NK-92 treated with Interleukin-12 subunit alpha and Interleukin-12 subunit beta, amount 100 ng/mL, for 24 hours (cell line): Measurements from ENCODE around the gene SCYGR5.
"Not testable (repeated sequence)": the region's sequence is repeated elsewhere in the genome, so short reads cannot be mapped to it uniquely, and the experiment has no call there.

Source experiments
- DNase-seq: peaks from one replicate; lab custom pipeline; 2025; lab: John Stamatoyannopoulos, UW

SCYGR5 gene

DNA sequence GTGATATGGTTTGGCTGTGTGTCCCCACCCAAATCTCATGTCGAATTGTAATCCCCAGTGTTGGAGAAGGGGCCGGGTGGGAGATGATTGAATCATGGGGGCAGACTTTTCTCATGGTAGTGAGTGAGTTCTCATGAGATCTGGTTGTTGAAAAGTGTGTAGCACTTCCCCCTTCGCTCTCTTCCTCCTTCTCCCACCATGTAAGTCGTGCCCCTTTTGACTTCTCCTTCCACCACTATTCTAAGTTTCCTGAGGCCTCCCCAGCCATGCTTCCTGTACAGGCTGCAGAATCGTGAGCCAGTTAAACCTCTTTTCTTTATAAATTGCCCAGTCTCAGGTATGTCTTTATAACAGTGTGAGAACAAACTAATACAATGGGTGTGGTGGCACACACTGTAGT lies 7.0 kb downstream of the SCYGR5 start:
- not testable (repeated sequence) for DNase-seq

DNA sequence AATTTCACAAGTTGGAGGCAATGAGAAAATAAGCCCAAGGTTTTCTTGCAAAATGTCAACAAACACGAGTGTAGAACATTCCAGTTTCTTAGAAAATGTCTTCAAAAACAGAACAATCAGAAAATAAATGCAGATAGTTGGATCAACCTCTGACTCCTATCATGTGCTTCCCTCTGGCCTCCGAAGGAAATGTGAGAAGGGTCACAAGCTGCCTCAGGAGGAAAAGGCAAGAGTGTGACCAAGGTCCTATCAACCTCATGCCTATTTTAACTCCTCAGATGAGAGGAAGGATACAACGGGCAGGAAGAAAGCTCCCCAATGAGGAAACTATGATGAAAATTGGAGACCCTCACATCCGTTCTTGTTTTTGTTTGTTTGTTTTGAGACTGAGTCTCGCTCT lies 7.9 kb downstream of the SCYGR5 start:
- DNase-seq = no peak

DNA sequence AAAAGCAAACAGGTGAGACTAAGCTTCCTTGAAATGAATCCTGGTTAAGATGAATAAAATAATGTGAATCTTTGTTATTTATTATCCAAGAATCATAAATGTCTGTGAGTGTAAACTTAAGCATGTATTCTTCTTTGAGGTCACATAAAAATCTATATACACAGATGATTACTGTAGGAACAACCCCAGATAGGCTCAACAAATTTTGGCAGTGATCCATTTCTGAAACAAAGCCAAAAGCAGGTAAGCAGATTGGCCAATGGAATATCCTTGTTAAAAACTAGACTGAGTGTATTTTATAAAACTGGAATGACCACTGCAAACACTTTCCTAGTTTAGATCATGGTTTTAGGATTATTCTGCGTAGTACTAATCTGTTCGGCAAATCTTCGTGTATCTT lies 11.3 kb downstream of the SCYGR5 start:
- no peak for DNase-seq

DNA sequence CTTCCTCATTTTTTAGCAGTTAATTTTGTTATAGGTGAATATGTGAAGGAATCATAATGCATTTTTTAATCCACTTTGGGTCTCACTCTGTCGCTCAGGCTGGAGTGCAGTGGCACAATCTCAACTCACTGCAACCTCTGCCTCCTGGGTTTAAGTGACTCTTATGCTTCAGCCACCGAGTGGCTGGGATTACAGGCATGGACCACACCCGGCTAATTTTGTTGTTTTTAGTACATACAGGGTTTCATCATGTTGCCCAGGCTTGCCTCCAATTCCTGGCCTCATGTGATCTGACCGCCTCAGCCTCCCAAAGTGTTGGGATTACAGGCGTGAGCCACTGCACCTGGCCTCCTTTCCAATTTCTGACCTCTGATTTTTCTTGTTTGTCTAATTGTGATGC lies 17.7 kb downstream of the SCYGR5 start:
- DNase-seq = no peak

DNA sequence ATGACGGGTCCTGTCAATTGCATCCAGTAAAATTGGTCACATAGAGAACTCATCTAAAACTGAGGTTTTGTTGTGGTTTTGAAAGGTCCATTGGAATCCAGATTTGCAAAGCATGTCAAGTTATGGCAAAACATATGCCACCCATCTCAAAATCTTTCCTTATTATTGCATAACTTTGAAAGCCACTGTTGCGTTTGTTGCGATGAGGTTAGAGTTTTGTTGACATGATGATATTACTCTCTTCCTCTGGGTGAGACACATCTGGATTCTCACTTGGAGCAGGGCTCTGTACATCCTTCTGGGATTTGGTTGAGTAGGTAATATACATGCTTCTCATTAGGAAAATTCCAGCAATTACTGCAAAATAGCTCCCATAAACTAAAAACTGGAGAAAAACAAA lies 20.6 kb downstream of the SCYGR5 start:
- DNase-seq = no peak

DNA sequence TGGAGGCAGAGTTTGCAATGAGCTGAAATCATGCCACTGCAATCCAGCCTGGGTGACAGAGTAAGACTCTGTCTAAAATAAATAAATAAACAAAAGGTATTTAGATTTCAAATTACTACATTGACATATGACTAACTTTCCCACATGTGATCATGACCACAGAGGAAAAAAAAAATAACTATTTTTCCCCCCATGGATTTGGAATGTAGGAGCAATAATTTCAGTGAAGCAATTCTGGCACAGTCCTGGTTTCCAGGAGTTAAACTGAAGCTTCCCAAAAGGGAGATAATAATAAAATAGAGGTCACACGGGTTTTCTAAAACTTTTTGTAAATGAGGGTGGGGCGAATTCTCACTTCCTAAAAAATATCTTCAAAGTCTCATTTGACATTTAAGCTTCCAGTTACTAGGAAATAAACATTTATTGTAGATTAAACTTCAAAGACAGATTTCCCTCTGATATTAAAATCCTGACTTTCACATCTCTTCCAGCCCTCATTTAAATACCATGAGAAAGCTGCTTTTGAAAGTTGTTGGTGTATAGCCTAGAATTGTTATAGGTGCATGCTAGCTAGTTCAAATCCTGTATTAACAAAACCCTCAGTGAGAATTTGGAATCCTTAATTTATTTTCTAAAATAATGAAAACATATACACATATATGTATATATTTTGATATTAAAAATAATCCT lies 30.5 kb downstream of the SCYGR5 start:
- DNase-seq = no peak

DNA sequence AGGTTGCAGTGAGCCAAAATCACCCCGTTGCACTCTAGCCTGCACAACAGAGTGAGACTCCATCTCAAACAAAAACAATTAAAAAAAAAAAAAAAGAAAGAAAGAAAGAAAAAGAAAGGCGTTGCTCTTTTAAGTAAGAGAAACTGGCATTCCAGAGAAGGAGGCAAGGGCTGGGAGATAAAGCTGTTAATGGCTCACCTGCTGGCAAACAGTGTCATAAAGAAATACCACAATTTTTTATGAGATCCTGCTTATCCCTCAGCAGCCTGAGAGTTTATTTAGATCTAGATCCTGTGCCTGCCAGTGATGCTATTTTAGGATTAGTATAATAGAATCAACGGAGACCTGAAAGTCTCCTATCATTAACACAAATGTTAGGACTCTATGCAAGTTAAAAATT lies 35.0 kb downstream of the SCYGR5 start:
- no peak for DNase-seq

DNA sequence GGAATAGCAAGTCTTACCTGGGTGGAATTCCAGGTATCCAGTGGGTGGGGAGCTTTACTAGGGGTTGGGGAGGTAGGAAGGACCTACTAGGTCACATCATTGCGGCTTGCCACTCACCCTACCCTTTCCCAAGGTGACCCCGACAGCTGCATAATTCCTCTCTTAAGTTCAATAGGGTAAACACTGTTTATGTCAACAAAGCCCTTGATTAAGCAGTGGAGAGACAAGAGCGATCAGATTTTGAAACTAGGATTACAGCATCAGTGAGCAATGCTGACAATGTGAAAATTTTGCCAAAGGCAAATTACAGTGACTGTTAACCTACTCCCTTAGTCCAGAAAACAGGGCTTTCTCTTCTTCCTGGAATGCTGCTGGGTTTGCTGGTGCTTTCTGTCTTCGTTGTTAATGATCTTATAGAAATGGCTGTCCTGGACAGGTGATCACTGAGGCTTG lies 36.7 kb downstream of the SCYGR5 start:
- DNase-seq = no peak

DNA sequence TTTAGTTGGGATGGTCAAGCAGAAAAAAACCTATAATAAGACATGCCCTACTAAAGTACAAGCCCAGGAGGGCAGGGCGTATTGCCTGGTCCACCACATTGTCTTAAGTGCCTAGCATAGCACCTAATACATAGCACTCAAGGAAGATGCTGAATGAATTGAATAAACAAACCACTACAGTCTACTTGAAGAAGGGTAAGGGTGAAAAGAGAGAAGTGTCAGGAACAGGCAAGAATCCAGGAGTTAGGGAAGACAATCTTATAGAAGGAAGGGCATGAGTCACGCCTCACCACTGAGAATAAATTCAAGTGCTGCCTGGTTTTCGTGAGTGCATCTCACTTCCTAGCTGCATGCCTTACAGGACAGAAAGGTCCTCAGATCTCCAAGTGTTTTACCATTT lies 37.4 kb downstream of the SCYGR5 start:
- no peak for DNase-seq

DNA sequence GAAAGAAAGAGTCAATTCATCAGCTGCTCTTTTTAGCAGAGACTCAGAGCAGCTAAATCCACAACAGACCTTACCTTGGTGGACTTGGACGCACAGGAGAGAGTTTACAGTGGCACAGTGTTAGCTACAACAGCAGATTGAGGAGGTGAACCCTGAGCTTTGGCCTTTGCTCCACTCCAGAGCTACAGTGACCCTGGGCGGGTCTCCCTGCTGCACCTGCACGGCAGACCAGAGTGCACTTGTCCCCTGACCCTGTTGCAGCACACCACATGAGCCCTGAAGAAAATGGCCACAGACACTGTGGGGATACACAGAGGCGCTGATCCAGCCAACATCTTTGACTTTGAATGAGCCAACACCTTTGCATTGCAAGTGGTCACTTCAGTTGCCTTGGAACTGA lies 40.3 kb downstream of the SCYGR5 start:
- no peak for DNase-seq

DNA sequence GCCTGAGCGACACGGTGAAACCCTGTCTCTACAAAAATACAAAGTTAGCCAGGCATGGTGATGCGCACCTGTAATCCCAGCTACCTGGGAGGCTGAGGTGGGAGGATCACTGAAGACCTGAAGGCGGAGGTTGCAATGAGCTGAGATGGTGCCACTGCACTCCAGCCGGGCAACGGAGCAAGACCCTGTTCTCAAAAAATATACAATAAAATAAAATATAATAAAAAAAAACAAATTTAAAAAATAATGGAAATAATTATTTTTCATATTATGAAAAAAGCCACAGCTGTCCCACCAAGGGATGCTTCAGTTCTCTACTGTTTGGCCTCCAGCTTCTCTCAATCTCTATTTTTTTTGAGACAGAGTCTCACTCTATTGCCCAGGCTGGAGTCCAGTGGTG lies 40.8 kb downstream of the SCYGR5 start:
- DNase-seq = no peak

DNA sequence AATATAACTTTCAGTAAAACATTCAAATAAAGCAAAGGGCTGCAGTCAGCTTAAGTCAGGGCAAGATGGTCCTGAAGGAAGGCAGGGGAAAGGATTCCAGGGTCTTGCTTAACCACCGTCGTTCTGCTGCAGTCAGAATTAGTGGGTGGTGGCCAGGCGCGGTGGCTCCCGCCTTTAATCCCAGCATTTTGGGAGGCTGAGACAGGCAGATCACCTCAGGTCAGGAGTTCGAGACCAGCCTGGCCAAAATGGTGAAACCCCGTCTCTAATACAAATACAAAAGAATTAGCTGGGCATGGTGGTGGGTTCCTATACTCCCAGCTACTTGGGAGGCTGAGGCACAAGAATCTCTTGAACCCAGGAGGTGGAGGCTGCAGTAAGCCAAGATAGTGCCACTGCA lies 44.4 kb downstream of the SCYGR5 start:
- DNase-seq = no peak

DNA sequence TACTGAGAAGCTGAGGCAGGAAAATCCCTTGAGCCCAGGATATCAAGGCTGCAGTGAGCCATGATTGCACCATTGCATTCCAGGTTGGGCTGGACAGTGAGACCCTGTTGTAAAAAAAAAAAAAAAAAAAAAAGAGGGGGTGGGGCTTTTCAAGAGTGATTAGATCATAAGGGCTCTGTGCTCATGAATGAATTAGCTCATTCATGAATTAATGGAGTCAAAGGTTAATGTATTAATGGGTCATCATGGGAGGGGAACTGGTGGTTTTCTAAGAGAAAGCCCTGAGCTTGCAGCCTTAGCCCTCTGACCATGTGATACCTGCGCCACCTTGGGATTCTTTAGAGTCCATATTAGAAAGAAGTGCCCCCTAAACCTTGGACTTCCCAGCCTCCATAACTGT lies 46.7 kb downstream of the SCYGR5 start:
- DNase-seq = no peak

DNA sequence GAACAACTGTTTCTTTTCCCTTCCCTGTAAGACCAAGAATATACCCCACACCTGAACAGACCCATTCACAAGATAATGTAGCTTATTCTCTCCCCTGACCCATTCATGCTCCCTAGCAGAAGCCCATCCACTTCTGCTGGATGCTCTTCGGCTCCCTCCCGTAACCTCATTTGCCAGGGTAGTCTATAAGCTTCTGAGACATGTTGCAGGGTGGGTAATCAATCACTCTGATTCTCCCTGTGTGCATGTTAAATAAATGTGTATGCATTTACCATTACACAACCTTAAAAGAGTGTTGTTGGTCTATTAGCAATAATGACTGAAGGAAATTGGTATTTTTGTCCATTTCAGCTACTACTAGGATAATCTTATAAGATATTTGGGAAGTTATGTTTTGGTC lies 49.9 kb downstream of the SCYGR5 start:
- no peak for DNase-seq
